K562 (cell line): ENCODE results near the gene DCPS. TPM values are rescaled to one million over a fixed set of nuclear protein-coding genes. Genes with fewer than 3 reads are reported as not detected.
A peak's percentile ranks its signal among the peaks of the same experiment; 100 is the strongest.
"Not testable (repeated sequence)": the region's sequence is repeated elsewhere in the genome, so short reads cannot be mapped to it uniquely, and the experiment has no call there.

Source experiments
- ATAC-seq: fragments of 200-7000 bp; cut with Tn5 transposase; 3 replicates; pipeline ENCODE4 v1.9.1; 2020; ENCODE audit warnings: moderate library complexity
- BruUV-seq: library from RNA; stranded (reverse); fragments of 400-500 nt; replicated peaks from 2 replicates; lab custom pipeline; 2021; lab: Mats Ljungman, UMichigan
- CTCF ChIA-PET: fragments of 300-600 bp; formaldehyde crosslinking; extraction: SDS; loops from one replicate; lab custom pipeline; 2021; ENCODE audit warnings: low intra/inter-chr PET ratio; lab: Yijun Ruan, JAX
- POLR2A ChIA-PET: fragments of 300-600, 350-650 bp; sonication (Branson Sonifier 250); formaldehyde crosslinking; extraction: SDS; loops from one replicate; lab custom pipeline; 2021; ENCODE audit warnings: antibody characterized with exemption, inconsistent platforms; lab: Yijun Ruan, JAX
- DNase-seq, 4 experiments: peaks; one replicate each; pipeline versions ENCODE4 v3.0.0 to v3.0.0-alpha.2; 2011 to 2018; ENCODE audit warnings: low spot score in 3 of 4, mixed read lengths in 3 of 4; ENCODE audit errors: extremely low read depth in 1 of 4
- FAIRE-seq: peaks from 2 replicates; lab custom pipeline; 2011; peaks lifted over from hg19 to GRCh38; lab: Jason Lieb, UNC
- H2AFZ ChIP-seq: 2 replicates; pipeline ENCODE4 v1.6.0; 2011; ENCODE audit warnings: low read depth, low read length, control low read depth, inconsistent platforms
- H3K27ac ChIP-seq: fragments of 200-600 bp; 3 replicates; pipeline ENCODE4 v1.8.0; 2011; ENCODE audit warnings: low read depth, mild to moderate bottlenecking, control low read depth, inconsistent platforms, low read length, moderate library complexity, mixed read lengths; ENCODE audit errors: extremely low read depth
- H3K27me3 ChIP-seq, 2 experiments: fragments of 300-600 bp in 1 of 2; 2 replicates in 1 of 2; 3 replicates in 1 of 2; pipeline versions ENCODE4 v1.6.0 to v1.8.0; 2011; ENCODE audit warnings: inconsistent platforms in 2 of 2, low read length in 2 of 2, mild to moderate bottlenecking in 1 of 2, mixed read lengths in 1 of 2, moderate library complexity in 1 of 2; ENCODE audit not compliant: control insufficient read depth in 2 of 2, insufficient read depth in 2 of 2
- H3K36me3 ChIP-seq: fragments of 300-600 bp; 3 replicates; pipeline ENCODE4 v1.8.0; 2011; ENCODE audit warnings: mild to moderate bottlenecking, low read length, inconsistent platforms; ENCODE audit not compliant: control insufficient read depth, insufficient read depth
- H3K4me1 ChIP-seq, 2 experiments: fragments of 200-600 bp in 1 of 2; replicated peaks in 1 of 2; 2 replicates in 1 of 2; 3 replicates in 1 of 2; pipeline versions ENCODE4 v1.5.1 to v1.8.0; 2011; ENCODE audit warnings: inconsistent platforms in 2 of 2, low read length in 2 of 2, mild to moderate bottlenecking in 1 of 2, mixed read lengths in 1 of 2, moderate library complexity in 1 of 2; ENCODE audit not compliant: control insufficient read depth in 2 of 2, insufficient read depth in 2 of 2
- H3K4me2 ChIP-seq: 2 replicates; pipeline ENCODE4 v1.6.1; 2011; ENCODE audit warnings: low read length, control low read depth, inconsistent platforms, mixed read lengths; ENCODE audit not compliant: insufficient read depth
- H3K4me3 ChIP-seq: fragments of 200-600 bp; sonication (generic), shearing (Covaris generic); 2 replicates; pipeline ENCODE4 v1.5.1; 2016; ENCODE audit warnings: control low read depth, inconsistent platforms
- H3K79me2 ChIP-seq: fragments of 200-600 bp; 3 replicates; pipeline ENCODE4 v1.8.0; 2011; ENCODE audit warnings: low read length, inconsistent platforms; ENCODE audit not compliant: control insufficient read depth, insufficient read depth
- H3K9ac ChIP-seq, 2 experiments: 2 replicates each; pipeline versions ENCODE4 v1.6.0 to v1.6.1; 2011; ENCODE audit warnings: low read depth in 2 of 2, low read length in 2 of 2, control low read depth in 1 of 2, inconsistent platforms in 1 of 2, mild to moderate bottlenecking in 1 of 2, mixed read lengths in 1 of 2; ENCODE audit not compliant: insufficient read depth in 1 of 2
- H3K9me1 ChIP-seq: one replicate; pipeline ENCODE4 v1.6.0; 2011; ENCODE audit warnings: inconsistent platforms, mild to moderate bottlenecking, low read length, moderate library complexity; ENCODE audit not compliant: control insufficient read depth, insufficient read depth
- H3K9me3 ChIP-seq: replicated peaks from 2 replicates; pipeline ENCODE4 v1.5.1; 2011; ENCODE audit warnings: low read depth, low read length, inconsistent platforms; ENCODE audit not compliant: control insufficient read depth, insufficient read depth
- H4K20me1 ChIP-seq: replicated peaks from 2 replicates; pipeline ENCODE4 v1.6.1; 2011; ENCODE audit warnings: low read length, inconsistent platforms, mixed read lengths; ENCODE audit not compliant: control insufficient read depth, insufficient read depth
- ZNF263 ChIP-seq: sonication (generic); formaldehyde crosslinking; IDR thresholded peaks from 2 replicates; pipeline ENCODE4 v1.8.0; 2022; ENCODE audit warnings: mild to moderate bottlenecking, missing genetic modification reagents, borderline replicate concordance
- WGBS: fragments of 100-300 bp; shearing (Covaris generic); methylation state at CpG from one replicate; pipeline ENCODE4 v1.1.6; 2016; ENCODE audit warnings: low coverage, mixed read lengths; ENCODE audit not compliant: insufficient coverage; ENCODE audit errors: missing lambda C conversion rate; 5-methylcytosine and 5-hydroxymethylcytosine counted together
- in situ Hi-C: fragments of 300-500 bp; cut with MboI; formaldehyde crosslinking; loops from 4 replicates; pipeline ENCODE4 v1.15.0; 2018; ENCODE audit warnings: inconsistent platforms, mixed read lengths
- intact Hi-C: fragments of 100-400 bp; cut with micrococcal nuclease; formaldehyde crosslinking; loops from 2 replicates; pipeline ENCODE4 v1.14.2; 2022
- polyA plus RNA-seq, 8 experiments: library from polyadenylated mRNA; depleted of rRNA in 4 of 8; stranded (reverse) in 5 of 8; unstranded in 3 of 8; fragments of >200 nt; fragmentation: Nextera tagmentation in 2 of 8; fragmentation: Illumina TruSeq in 1 of 8; extraction: Ambion mirVana in 2 of 8; extraction: Trizol in 1 of 8; gene quantifications; 2 replicates each; pipeline versions ENCODE4 v1.2.1 to v1.2.3, GENCODE V29; 2011 to 2014; ENCODE audit warnings: inconsistent platforms in 1 of 8, missing spikeins in 1 of 8
- total RNA-seq, 7 experiments: library from RNA; depleted of rRNA in 6 of 7; stranded (reverse); fragments of >200 nt in 6 of 7; fragmentation: Illumina TruSeq in 2 of 7; extraction: Trizol in 2 of 7; gene quantifications; 2 replicates each; pipeline versions ENCODE4 v1.2.1 to v1.2.3, GENCODE V29; 2011 to 2021; ENCODE audit warnings: low replicate concordance in 1 of 7
- TF ChIP-seq, protein P1 (sequence below), 3 experiments: IDR thresholded peaks in 2 of 3; conservative IDR thresholded peaks in 1 of 3; 2 replicates each; pipeline ENCODE4 v1.5.1; 2011 to 2012; ENCODE audit warnings: low read length in 3 of 3, mild to moderate bottlenecking in 3 of 3, control low read depth in 2 of 3, improper control_type of control experiment in 1 of 3, inconsistent platforms in 1 of 3, low read depth in 1 of 3, mixed read lengths in 1 of 3, moderate library complexity in 1 of 3; ENCODE audit not compliant: insufficient read depth in 2 of 3

The DCPS gene
- total and polyA plus RNA-seq, 9 of the 15 experiments (the other 6 are each of a cell fraction or from before 2014, with no cell fraction given), result 8.7 to 38.1 (median 17.9) TPM

GRCh38 chr11:126366823-126367654 is 63.2 kb downstream of the DCPS start:
- H3K36me3 ChIP-seq, H3K9me3 ChIP-seq, H3K9ac ChIP-seq, BruUV-seq, CTCF ChIA-PET, H3K27ac ChIP-seq, H2AFZ ChIP-seq, H3K79me2 ChIP-seq, in situ Hi-C loops, DNase-seq, H3K9me1 ChIP-seq, intact Hi-C loops, H3K4me3 ChIP-seq, H3K4me2 ChIP-seq, FAIRE-seq, H3K27me3 ChIP-seq, H3K4me1 ChIP-seq: not testable (repeated sequence)
- POLR2A ChIA-PET, result interaction anchor here (1.2 kb wide), 2 partner anchors 10 to 51 kb away, joined by 3 read pairs; no protein-coding TSS in a partner anchor
- peak; percentile 45 for ATAC-seq
- 72% methylated on average over 10 of the region's 14 CpGs for WGBS
- TF ChIP-seq ZNF263, result peak; percentile 63; the same call in 1 of the 2 replicates
- TF ChIP-seq, protein P1, sequence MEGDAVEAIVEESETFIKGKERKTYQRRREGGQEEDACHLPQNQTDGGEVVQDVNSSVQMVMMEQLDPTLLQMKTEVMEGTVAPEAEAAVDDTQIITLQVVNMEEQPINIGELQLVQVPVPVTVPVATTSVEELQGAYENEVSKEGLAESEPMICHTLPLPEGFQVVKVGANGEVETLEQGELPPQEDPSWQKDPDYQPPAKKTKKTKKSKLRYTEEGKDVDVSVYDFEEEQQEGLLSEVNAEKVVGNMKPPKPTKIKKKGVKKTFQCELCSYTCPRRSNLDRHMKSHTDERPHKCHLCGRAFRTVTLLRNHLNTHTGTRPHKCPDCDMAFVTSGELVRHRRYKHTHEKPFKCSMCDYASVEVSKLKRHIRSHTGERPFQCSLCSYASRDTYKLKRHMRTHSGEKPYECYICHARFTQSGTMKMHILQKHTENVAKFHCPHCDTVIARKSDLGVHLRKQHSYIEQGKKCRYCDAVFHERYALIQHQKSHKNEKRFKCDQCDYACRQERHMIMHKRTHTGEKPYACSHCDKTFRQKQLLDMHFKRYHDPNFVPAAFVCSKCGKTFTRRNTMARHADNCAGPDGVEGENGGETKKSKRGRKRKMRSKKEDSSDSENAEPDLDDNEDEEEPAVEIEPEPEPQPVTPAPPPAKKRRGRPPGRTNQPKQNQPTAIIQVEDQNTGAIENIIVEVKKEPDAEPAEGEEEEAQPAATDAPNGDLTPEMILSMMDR (IDR thresholded peaks at IDR 0.05 in 2 of 3, conservative IDR thresholded peaks at IDR 0.05 in 1 of 3; ENCODE audit: insufficient read depth in 2 of 3, low read depth in 1 of 3, low read length in 3 of 3), result peak in 1 of 3 experiments; percentile 18; a peak in 2 of 6 replicates
- peaks cover 18% of the 10 kb centered on the region; the same call in 1 of the 2 replicates for H4K20me1 ChIP-seq

DNA sequence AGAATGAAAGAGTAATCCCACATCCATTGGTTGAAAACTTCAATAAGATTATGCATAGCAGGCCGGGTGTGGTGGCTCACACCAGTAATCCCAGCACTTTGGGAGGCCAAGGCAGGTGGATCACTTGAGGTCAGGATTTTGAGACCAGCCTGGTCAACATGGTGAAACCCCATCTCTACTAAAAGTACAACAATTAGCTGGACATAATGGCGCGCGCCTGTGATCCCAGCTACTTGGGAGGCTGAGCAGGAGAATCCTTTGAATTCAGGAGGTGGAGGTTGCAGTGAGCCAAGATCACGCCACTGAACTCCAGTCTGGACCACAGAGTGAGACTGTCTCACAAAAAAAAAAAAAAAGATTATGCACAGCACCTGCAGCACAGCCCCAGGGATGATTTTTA is 63.9 kb downstream of the DCPS start:
- in situ Hi-C loops, H3K27me3 ChIP-seq, H3K4me3 ChIP-seq, POLR2A ChIA-PET, H2AFZ ChIP-seq, H3K4me1 ChIP-seq, intact Hi-C loops, H3K79me2 ChIP-seq, H3K9me3 ChIP-seq, FAIRE-seq, H3K36me3 ChIP-seq, H3K4me2 ChIP-seq, H3K27ac ChIP-seq, DNase-seq, CTCF ChIA-PET, H3K9ac ChIP-seq, ATAC-seq, BruUV-seq, H3K9me1 ChIP-seq: not testable (repeated sequence)
- peaks cover 14% of the 10 kb centered on the region; the same call in 1 of the 2 replicates for H4K20me1 ChIP-seq
- 83% methylated on average over 5 of the region's 5 CpGs for whole genome bisulfite sequencing
